ENCODE data around the gene UNC119. TPM values are rescaled to one million over a fixed set of nuclear protein-coding genes. Genes with fewer than 3 reads are reported as not detected.
A peak's percentile ranks its signal among the peaks of the same experiment; 100 is the strongest.

The UNC119 gene
- total RNA-seq, 1 experiment from 2014 or later, result 44.6 TPM

- Histone ChIP-seq H3K9me3 (ENCODE audit: low read depth, low read length, poor library complexity, severe bottlenecking) (no peaks in the 10 kb centered on the region), H3K4me3 (ENCODE audit: low read depth, low read length, poor library complexity, severe bottlenecking) (no peak overlapping the region), H3K36me3 (ENCODE audit: insufficient read depth, low read length, poor library complexity, severe bottlenecking) (peaks cover 12% of the 10 kb centered on the region), H3K4me1 (ENCODE audit: insufficient read depth, low read length, poor library complexity, severe bottlenecking) (peaks cover 29% of the 10 kb centered on the region), H3K27ac (ENCODE audit: low read depth, low read length, poor library complexity, severe bottlenecking) (peak overlapping the region; percentile 56), H3K27me3 (replicated peaks; ENCODE audit: insufficient read depth, low read depth, low read length, poor library complexity) (no peaks in the 10 kb centered on the region)
- DNase-seq (ENCODE audit: low spot score), result no peak
- intact Hi-C loops (cut with micrococcal nuclease; ENCODE audit: unreplicated experiment), result no loop called here
- TF ChIP-seq EZH2 (IDR thresholded peaks at IDR 0.05; ENCODE audit: borderline replicate concordance, low read depth, low read length, poor library complexity, severe bottlenecking) (no peak), CTCF (conservative IDR thresholded peaks at IDR 0.05; ENCODE audit: low read depth, low read length) (0 out of 2 replicates have a peak, but pooled peaks have one; percentile 8)
- ChIA-PET CTCF (no interaction called here), POLR2A (ENCODE audit: low non-redundant PET) (no interaction called here)
- BruUV-seq (replicated peaks), result no TSS peak
These were observed 3.9 kb downstream of the UNC119 start for GRCh38 chr17:28548417-28549130.

GRCh38 chr17:28547623-28548416 is 4.6 kb downstream of the UNC119 start:
- H3K4me3 ChIP-seq (ENCODE audit: low read depth, low read length, poor library complexity, severe bottlenecking), result no peak overlapping the region
- peaks cover 12% of the 10 kb centered on the region for H3K36me3 ChIP-seq (ENCODE audit: insufficient read depth, low read length, poor library complexity, severe bottlenecking)
- no TSS peak for BruUV-seq (replicated peaks)
- H3K27ac ChIP-seq (ENCODE audit: low read depth, low read length, poor library complexity, severe bottlenecking), result no peak overlapping the region
- ChIA-PET POLR2A (ENCODE audit: low non-redundant PET) (no interaction called here), CTCF (interaction anchor here (0.9 kb wide), 1 partner anchor 13 kb away, joined by 3 read pairs; no protein-coding TSS in a partner anchor)
- no peaks in the 10 kb centered on the region for H3K27me3 ChIP-seq (replicated peaks; ENCODE audit: insufficient read depth, low read depth, low read length, poor library complexity)
- no peak for TF ChIP-seq EZH2 (IDR thresholded peaks at IDR 0.05; ENCODE audit: borderline replicate concordance, low read depth, low read length, poor library complexity, severe bottlenecking)
- TF ChIP-seq CTCF (conservative IDR thresholded peaks at IDR 0.05; ENCODE audit: low read depth, low read length), result peak; percentile 93
- peak; percentile 79 for DNase-seq (ENCODE audit: low spot score)
- H3K9me3 ChIP-seq (ENCODE audit: low read depth, low read length, poor library complexity, severe bottlenecking), result no peaks in the 10 kb centered on the region
- intact Hi-C loops (cut with micrococcal nuclease; ENCODE audit: unreplicated experiment), result no loop called here
- H3K4me1 ChIP-seq (ENCODE audit: insufficient read depth, low read length, poor library complexity, severe bottlenecking), result peaks cover 26% of the 10 kb centered on the region

GRCh38 chr17:28547096-28547622 is 5.3 kb downstream of the UNC119 start:
- Histone ChIP-seq H3K27ac (ENCODE audit: low read depth, low read length, poor library complexity, severe bottlenecking) (no peak overlapping the region), H3K4me3 (ENCODE audit: low read depth, low read length, poor library complexity, severe bottlenecking) (no peak overlapping the region), H3K4me1 (ENCODE audit: insufficient read depth, low read length, poor library complexity, severe bottlenecking) (peaks cover 23% of the 10 kb centered on the region), H3K9me3 (ENCODE audit: low read depth, low read length, poor library complexity, severe bottlenecking) (no peaks in the 10 kb centered on the region), H3K27me3 (replicated peaks; ENCODE audit: insufficient read depth, low read depth, low read length, poor library complexity) (no peaks in the 10 kb centered on the region), H3K36me3 (ENCODE audit: insufficient read depth, low read length, poor library complexity, severe bottlenecking) (peaks cover 12% of the 10 kb centered on the region)
- POLR2A ChIA-PET (ENCODE audit: low non-redundant PET), result no interaction called here
- CTCF ChIA-PET, result interaction anchor here (0.9 kb wide), 1 partner anchor 12 kb away, joined by 3 read pairs; no protein-coding TSS in a partner anchor
- TF ChIP-seq CTCF (conservative IDR thresholded peaks at IDR 0.05; ENCODE audit: low read depth, low read length), result no peak
- no peak for TF ChIP-seq EZH2 (IDR thresholded peaks at IDR 0.05; ENCODE audit: borderline replicate concordance, low read depth, low read length, poor library complexity, severe bottlenecking)
- BruUV-seq (replicated peaks), result TSS peak; percentile 14
- intact Hi-C loops (cut with micrococcal nuclease; ENCODE audit: unreplicated experiment), result no loop called here
- DNase-seq (ENCODE audit: low spot score), result no peak
